ENCODE results near the gene RPL9.
"Not testable (repeated sequence)": the region's sequence is repeated elsewhere in the genome, so short reads cannot be mapped to it uniquely, and the experiment has no call there.

RPL9 gene

GRCh38 chr4:39422247-39422646 lies 36.5 kb downstream of the RPL9 start:
- no peak for DNase-seq

- no peak for DNase-seq
These were observed 42.9 kb downstream of the RPL9 start for GRCh38 chr4:39415678-39416283.

- not testable (repeated sequence) for DNase-seq
These were observed 47.2 kb downstream of the RPL9 start for GRCh38 chr4:39411561-39411960.

GRCh38 chr4:39410415-39410814 lies 48.3 kb downstream of the RPL9 start:
- DNase-seq = no peak

GRCh38 chr4:39407584-39407885 lies 51.2 kb downstream of the RPL9 start:
- no peak for DNase-seq

DNA sequence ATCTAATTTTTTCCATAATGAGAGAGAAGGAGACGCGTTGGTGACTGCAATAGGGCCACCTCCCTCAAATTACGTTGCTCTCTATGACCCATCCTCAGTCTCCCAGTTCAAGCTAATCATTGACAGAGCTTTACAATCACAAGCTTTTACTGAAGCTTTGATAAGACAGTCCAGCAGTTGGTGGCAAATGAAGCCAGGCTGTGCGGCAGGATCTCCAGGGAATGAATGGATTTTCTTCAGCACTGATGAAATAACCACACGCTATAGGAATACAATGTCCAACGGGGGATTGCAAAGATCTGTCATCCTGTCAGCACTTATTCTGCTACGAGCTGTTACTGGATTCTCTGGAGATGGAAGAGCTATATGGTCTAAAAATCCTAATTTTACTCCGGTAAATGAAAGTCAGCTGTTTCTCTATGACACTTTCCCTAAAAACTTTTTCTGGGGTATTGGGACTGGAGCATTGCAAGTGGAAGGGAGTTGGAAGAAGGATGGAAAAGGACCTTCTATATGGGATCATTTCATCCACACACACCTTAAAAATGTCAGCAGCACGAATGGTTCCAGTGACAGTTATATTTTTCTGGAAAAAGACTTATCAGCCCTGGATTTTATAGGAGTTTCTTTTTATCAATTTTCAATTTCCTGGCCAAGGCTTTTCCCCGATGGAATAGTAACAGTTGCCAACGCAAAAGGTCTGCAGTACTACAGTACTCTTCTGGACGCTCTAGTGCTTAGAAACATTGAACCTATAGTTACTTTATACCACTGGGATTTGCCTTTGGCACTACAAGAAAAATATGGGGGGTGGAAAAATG lies 51.7 kb downstream of the RPL9 start, which contains the start of gene KLB:
Gene KLB, plus strand, starts transcription at position 168 of the 821 bp plus-strand sequence. Its CDS starts 20 bp downstream, at position 188.
- peak; percentile 33 for DNase-seq

Data from NCI-H82 (cell line).